PFSK-1 (cell line): ENCODE data around the gene BCCIP.

Source experiments
- FOXP2 ChIP-seq: optimal IDR thresholded peaks from 2 replicates; pipeline ENCODE3; 2011; ENCODE audit warnings: borderline replicate concordance, control low read depth, inconsistent platforms; ENCODE audit not compliant: insufficient read depth; ENCODE audit errors: extremely low read length, extremely low read depth
- POLR2AphosphoS5 ChIP-seq: IDR thresholded peaks from 2 replicates; pipeline ENCODE4 v1.6.1; 2012; ENCODE audit warnings: low read depth, mild to moderate bottlenecking, control low read depth, low read length, moderate library complexity
- REST ChIP-seq, 2 experiments: IDR thresholded peaks; 2 replicates each; pipeline versions ENCODE4 v1.6.1 to v1.8.0; 2011 to 2012; ENCODE audit warnings: low read depth in 2 of 2, low read length in 2 of 2, control low read depth in 1 of 2, inconsistent platforms in 1 of 2, mild to moderate bottlenecking in 1 of 2, moderate library complexity in 1 of 2; ENCODE audit not compliant: insufficient read depth in 1 of 2
- SIN3A ChIP-seq: IDR thresholded peaks from 2 replicates; pipeline ENCODE4 v1.6.1; 2012; ENCODE audit warnings: mild to moderate bottlenecking, low read length, moderate library complexity, borderline replicate concordance; ENCODE audit not compliant: insufficient read depth
- TAF1 ChIP-seq: IDR thresholded peaks from 2 replicates; pipeline ENCODE4 v1.6.1; 2012; ENCODE audit warnings: low read length, control low read depth, borderline replicate concordance; ENCODE audit not compliant: insufficient read depth

BCCIP gene

DNA sequence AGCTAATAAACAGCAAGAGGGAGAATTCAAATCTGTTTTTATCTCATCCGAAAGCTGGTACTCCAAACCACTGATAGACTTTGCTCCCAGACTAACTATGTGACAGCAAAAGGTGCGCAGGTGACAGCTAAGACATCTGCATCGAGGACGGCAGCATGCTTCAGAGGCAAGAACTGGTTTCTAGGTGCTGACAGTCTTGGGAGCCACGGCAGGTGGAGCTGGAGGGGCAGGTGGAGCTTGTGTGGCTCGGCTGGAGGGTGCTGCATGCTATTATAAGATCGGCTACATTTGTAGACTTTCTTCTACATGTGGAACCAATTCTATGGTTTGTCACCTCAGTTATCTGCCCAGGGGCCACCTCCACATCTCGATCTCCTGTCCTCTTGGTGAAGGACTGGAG lies 25.9 kb upstream of the BCCIP start:
- TF ChIP-seq POLR2AphosphoS5, result no peak
- TF ChIP-seq FOXP2, result no peak
- no peak for TF ChIP-seq SIN3A

DNA sequence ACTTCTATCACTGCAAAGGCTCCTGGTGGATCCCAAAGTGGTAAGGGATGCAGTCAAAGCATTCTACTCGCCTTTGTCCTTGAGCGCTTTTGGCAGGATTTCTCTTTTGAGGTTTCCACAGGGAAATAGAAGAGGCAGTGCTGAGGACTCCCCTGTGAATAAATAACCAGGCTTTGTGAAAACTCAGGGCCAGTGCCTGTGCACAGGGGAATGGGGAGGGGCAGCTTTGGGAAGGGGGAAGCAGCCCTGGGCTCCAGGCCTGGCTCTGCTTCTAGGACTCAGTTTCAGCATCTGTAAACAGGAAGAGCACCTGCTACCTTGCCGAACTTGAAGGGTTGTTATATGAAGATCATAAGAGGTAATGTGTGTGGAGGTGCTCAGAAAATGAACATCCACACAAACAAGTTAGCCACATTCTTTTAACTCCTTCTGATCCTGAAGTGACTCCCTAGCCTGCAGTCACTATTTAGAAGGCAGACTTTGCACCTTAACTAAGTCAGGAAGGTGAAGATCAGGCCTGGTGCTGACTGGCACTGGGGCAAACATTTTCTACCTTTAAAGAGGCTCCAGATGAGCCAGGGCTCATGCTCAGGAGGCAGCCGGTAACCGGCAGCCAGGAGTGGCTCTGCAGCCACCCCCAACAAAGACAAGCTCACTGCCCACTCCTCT lies 25.2 kb upstream of the BCCIP start:
- TF ChIP-seq SIN3A (no peak), FOXP2 (no peak), POLR2AphosphoS5 (no peak), TAF1 (no peak), REST (IDR thresholded peaks at IDR 0.05; ENCODE audit: insufficient read depth in 1 of 2, low read depth in 2 of 2, low read length in 2 of 2) (no peak)

DNA sequence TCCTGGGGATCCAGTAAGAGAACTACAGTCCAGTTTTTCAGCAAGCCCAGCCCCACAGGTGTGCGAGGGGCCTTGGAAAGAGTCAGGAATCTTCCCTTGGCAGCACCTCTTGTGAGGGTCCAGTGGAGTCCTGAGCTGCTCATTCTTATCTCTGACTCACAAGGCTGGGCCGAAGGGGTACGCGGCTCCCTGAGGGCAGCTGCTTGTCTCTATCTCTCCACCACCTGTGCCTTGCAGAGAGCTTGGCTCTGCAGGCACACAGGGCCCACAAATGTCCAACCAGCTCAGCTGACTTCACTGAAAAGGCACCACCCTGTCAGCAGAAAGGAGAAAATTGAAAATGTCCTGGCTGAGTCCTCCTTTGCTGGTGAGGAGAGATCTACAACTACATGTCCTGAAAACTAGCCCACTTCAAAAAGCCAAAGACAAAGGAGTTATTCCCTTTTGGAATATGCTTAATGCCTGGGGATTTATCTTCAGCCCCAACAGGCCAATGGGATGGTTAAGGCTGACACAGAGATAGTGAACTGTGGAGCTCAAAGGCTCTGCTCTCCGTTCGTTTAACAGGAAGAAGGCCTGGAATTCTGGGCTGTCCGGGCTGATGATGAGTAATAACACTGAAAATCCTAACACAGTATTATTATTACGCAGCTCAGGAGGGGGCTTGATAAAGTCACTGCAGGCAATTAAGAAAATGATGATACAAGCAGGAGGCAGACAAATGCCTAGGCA lies 23.7 kb upstream of the BCCIP start:
- no peak for TF ChIP-seq POLR2AphosphoS5
- TF ChIP-seq REST (IDR thresholded peaks at IDR 0.05; ENCODE audit: insufficient read depth in 1 of 2, low read depth in 2 of 2, low read length in 2 of 2), result no peak
- no peak for TF ChIP-seq FOXP2
- TF ChIP-seq SIN3A, result no peak
- no peak for TF ChIP-seq TAF1

GRCh38 chr10:125801574-125801973 lies 21.8 kb upstream of the BCCIP start:
- TF ChIP-seq POLR2AphosphoS5 (no peak), SIN3A (no peak), FOXP2 (no peak), REST (IDR thresholded peaks at IDR 0.05; ENCODE audit: insufficient read depth in 1 of 2, low read depth in 2 of 2, low read length in 2 of 2) (no peak), TAF1 (no peak)

- TF ChIP-seq POLR2AphosphoS5 (no peak), TAF1 (no peak), SIN3A (no peak), FOXP2 (no peak), REST (IDR thresholded peaks at IDR 0.05; ENCODE audit: insufficient read depth in 1 of 2, low read depth in 2 of 2, low read length in 2 of 2) (no peak)
Measured at GRCh38 chr10:125802131-125802530, 21.2 kb upstream of the BCCIP start.
